HUES48 (cell line): ENCODE results near the gene LDB2.
"Not testable (repeated sequence)": the region's sequence is repeated elsewhere in the genome, so short reads cannot be mapped to it uniquely, and the experiment has no call there.

ENCODE experiments used
- H3K27ac ChIP-seq: one replicate; pipeline ENCODE4 v1.7.0; 2013; ENCODE audit warnings: low read depth, low read length, inconsistent platforms
- H3K27me3 ChIP-seq: 2 replicates; pipeline ENCODE4 v1.6.1; 2013; ENCODE audit warnings: mild to moderate bottlenecking, low read length; ENCODE audit not compliant: control insufficient read depth, insufficient read depth
- H3K36me3 ChIP-seq: 2 replicates; pipeline ENCODE4 v1.6.1; 2013; ENCODE audit warnings: low read length; ENCODE audit not compliant: control insufficient read depth, insufficient read depth
- H3K4me1 ChIP-seq: 2 replicates; pipeline ENCODE4 v1.6.1; 2013; ENCODE audit warnings: mild to moderate bottlenecking, low read length; ENCODE audit not compliant: control insufficient read depth, insufficient read depth
- H3K4me3 ChIP-seq: 2 replicates; pipeline ENCODE4 v1.5.1; 2013; ENCODE audit warnings: mild to moderate bottlenecking, low read depth, low read length
- H3K9ac ChIP-seq: 2 replicates; pipeline ENCODE4 v1.6.1; 2013; ENCODE audit warnings: mild to moderate bottlenecking, low read depth, low read length, moderate library complexity
- H3K9me3 ChIP-seq: 2 replicates; pipeline ENCODE4 v1.6.1; 2013; ENCODE audit warnings: low read length; ENCODE audit not compliant: control insufficient read depth, insufficient read depth

LDB2 gene

DNA sequence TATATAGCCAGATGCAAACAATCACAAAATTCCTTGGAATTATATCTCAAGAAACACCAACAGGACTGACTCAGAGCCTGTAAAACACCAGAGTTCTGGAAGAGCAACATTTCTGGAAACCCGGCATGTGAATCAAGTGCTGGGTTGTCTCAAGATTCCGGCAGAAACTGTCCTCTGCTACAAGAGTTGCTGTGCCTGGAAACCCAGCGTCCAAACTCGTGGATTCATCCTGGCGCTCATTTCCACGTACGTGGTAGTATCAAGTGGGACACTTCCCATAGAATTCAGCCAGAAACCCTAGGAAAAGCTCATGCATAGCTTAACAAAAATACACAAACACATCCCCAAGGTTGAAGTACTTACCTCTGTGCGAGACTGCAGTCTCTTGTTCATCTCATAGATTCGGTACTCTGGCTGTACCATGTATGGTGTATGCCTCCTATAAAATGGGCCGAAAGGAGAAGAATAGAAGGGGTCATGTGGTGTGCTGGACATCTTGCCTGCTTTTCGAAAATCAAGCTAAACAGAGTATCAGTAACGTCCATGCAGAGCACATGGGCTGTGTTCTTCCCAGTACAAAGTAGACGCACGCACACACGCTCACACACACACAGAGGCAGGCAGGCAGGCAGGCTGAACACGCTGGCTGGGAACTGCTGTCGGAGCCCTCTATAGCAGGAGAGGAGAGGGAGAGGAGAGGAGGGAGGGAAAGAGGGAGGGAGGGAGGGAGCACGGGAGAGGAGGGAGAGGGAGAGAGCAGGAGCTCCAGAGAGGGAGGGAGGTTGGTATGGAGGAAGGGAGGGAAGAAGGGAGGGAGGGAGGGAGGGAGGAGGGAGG, at the start of gene LDB2:
Gene LDB2, minus strand, starts transcription at position 655 of the 837 bp plus-strand sequence.
- Histone ChIP-seq H3K9ac (peak within 1 kb of the TSS; percentile 52), H3K36me3 (no peaks in the 10 kb centered on the region), H3K27me3 (no peaks in the 10 kb centered on the region), H3K27ac (peak within 1 kb of the TSS; percentile 82), H3K4me3 (peak within 1 kb of the TSS; percentile 89), H3K9me3 (no peaks in the 10 kb centered on the region), H3K4me1 (peaks cover 63% of the 10 kb centered on the region)

DNA sequence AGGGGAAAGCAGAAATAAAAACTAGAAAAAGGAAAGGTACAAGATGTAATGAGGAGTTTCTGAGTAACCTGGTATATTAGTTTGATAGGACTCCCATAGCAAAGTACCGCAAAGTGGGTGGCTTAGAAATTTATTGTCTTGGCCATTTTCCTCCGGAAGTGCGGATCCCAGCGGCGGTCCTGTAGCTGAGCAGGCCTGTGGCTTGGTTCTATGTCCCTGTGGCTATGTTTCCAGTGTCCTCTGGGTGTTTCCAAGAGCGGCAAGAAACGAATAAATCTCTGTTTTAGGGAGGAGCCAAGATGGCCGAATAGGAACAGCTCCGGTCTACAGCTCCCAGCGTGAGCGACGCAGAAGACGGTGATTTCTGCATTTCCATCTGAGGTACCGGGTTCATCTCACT, 44.0 kb upstream of the LDB2 start:
- H3K9ac ChIP-seq: no peak overlapping the region
- H3K4me3 ChIP-seq: no peak overlapping the region
- no peaks in the 10 kb centered on the region for H3K36me3 ChIP-seq
- no peak overlapping the region for H3K27ac ChIP-seq
- peaks cover 7% of the 10 kb centered on the region for H3K4me1 ChIP-seq
- peaks cover 2% of the 10 kb centered on the region; the same call in 1 of the 2 replicates for H3K9me3 ChIP-seq
- no peaks in the 10 kb centered on the region for H3K27me3 ChIP-seq

DNA sequence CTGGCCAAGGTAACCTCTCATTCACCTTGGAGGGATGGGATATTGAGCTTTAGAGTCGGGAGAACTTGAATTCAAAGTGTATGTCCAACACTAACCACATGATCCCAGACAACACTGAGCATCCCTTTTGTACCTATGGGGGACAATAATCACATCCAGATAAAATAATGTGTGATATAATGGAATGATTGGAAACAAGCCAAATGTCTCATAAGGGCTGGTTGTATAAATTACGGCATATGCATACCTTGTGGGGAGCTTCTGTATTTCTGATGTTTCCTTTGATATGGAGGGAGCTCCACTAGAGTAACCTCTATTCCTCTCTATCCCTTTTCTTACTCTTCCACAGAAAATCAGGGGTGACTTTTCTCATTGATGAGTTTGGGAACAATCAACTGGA, 40.7 kb upstream of the LDB2 start:
- no peak overlapping the region for H3K27ac ChIP-seq
- no peaks in the 10 kb centered on the region for H3K36me3 ChIP-seq
- H3K4me1 ChIP-seq: peaks cover 7% of the 10 kb centered on the region
- H3K9me3 ChIP-seq: peaks cover 2% of the 10 kb centered on the region; the same call in 1 of the 2 replicates
- H3K9ac ChIP-seq: no peak overlapping the region
- H3K4me3 ChIP-seq: no peak overlapping the region
- H3K27me3 ChIP-seq: no peaks in the 10 kb centered on the region

DNA sequence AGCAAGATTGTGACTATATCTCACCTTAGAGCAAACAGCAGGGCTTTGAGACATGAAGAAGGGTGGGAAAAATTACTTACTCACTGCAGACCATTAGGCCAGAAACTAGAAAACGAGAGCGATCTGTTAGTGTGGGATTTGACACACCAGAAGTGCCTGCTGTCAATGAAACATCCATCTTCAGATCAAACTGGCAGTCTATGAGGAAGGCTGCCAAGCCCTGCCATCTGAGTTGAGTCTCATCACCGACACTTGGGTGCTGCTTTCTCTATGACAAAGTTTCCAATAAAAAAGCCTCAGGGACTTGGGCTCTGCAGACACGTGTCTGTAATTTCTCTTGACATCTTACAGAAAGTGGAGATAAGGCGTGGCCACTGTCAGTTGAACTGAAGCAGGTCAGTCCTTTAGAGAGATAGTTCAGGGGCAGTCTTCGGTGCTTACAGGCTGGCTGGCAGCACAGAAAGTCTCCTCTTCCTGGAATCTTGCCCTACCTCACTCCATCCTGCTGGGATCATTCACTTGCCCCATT, 40.1 kb upstream of the LDB2 start:
- H3K4me3 ChIP-seq: no peak overlapping the region
- H3K9ac ChIP-seq: no peak overlapping the region
- H3K27me3 ChIP-seq: no peaks in the 10 kb centered on the region
- peaks cover 7% of the 10 kb centered on the region for H3K4me1 ChIP-seq
- peaks cover 2% of the 10 kb centered on the region; the same call in 1 of the 2 replicates for H3K9me3 ChIP-seq
- no peak overlapping the region for H3K27ac ChIP-seq
- H3K36me3 ChIP-seq: no peaks in the 10 kb centered on the region

DNA sequence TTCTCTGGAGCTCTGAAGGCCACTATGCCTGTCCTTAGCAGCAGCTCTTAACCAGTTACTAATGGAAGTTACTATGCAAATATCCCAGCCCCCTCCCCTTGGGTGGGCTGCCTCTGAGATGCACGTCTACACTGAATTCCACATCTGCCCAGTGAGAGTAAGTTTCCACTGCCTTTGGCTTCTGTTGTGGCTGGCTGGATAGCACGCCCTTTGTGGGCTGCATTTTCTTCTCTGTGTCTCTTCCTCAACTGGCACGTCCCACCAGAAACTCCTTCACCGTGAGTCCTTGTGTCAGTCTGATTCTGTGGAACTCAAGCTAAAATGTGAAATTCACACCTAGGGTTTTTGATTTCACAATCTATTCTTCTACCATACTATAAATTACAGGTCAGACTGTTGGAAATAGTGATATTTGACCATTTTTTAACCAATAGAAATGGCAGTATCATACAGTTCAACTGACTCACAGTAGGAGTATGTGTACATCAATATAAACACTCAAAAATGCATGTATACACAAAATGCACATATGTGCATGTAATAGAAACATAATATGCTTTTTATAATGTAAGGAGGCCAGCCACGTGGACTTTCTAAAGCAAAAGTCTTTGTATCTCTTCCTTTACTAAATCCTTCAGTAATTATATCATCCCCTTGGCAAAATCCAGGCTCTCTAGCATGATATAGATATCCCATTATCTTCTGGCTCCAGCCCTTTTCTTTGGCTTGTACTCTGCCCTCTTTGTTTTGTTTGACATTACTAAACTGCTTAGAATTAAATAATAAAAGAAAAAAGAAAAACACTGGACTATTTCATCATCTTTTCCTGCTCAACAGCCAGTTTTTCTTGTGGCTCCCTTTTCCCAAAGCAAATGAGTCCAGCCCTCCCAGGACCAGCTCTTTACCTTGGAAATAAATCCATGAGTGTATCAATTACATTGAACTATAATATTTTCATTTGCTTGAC, 33.2 kb upstream of the LDB2 start:
- no peaks in the 10 kb centered on the region for H3K27me3 ChIP-seq
- no peaks in the 10 kb centered on the region for H3K9me3 ChIP-seq
- no peak overlapping the region for H3K9ac ChIP-seq
- no peak overlapping the region for H3K27ac ChIP-seq
- H3K4me1 ChIP-seq: peaks cover 6% of the 10 kb centered on the region; the same call in 1 of the 2 replicates
- H3K4me3 ChIP-seq: no peak overlapping the region
- no peaks in the 10 kb centered on the region for H3K36me3 ChIP-seq

DNA sequence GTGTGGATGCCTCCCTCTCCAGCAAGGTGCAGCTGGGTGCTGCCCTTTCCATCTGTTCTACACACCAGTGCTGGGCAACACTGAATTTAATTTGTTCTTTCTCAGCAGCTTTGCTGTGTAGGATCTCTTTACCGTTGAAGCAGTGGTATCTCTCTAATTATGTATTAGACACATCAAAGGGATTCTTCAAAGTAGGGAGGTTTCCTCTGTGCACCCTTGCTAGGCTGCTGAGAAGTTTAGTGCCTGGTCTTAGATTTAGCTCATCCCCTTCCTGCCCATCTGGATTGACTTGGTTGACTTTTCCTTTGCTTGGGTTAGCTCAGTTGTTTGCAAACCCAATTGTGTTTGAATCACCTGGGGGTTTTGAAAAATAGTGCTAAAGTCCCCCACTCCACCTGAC, 27.8 kb upstream of the LDB2 start:
- no peaks in the 10 kb centered on the region for H3K9me3 ChIP-seq
- no peak overlapping the region for H3K27ac ChIP-seq
- H3K4me3 ChIP-seq: no peak overlapping the region
- no peaks in the 10 kb centered on the region for H3K36me3 ChIP-seq
- no peaks in the 10 kb centered on the region for H3K27me3 ChIP-seq
- H3K9ac ChIP-seq: no peak overlapping the region
- H3K4me1 ChIP-seq: peaks cover 11% of the 10 kb centered on the region; the same call in 1 of the 2 replicates

DNA sequence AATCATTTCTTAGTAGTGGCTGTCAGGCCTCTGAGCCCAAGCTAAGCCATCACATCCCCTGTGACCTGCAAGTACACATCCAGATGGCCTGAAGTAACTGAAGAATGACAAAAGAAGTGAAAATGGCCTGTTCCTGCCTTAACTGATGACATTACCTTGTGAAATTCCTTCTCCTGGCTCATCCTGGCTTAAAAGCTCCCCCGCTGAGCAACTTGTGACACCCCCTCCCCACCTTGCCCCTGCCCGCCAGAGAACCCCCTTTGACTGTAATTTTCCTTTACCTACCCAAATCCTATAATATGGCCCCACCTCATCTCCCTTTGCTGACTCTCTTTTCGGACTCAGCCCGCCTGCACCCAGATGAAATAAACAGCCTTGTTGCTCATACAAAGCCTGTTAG, 20.3 kb upstream of the LDB2 start:
- H3K36me3 ChIP-seq, H3K9me3 ChIP-seq, H3K27me3 ChIP-seq: not testable (repeated sequence)
- peak overlapping the region; percentile 19; the same call in 1 of the 2 replicates for H3K9ac ChIP-seq
- peak overlapping the region; percentile 38 for H3K4me3 ChIP-seq
- H3K4me1 ChIP-seq: peaks cover 21% of the 10 kb centered on the region
- H3K27ac ChIP-seq: peak overlapping the region; percentile 74

DNA sequence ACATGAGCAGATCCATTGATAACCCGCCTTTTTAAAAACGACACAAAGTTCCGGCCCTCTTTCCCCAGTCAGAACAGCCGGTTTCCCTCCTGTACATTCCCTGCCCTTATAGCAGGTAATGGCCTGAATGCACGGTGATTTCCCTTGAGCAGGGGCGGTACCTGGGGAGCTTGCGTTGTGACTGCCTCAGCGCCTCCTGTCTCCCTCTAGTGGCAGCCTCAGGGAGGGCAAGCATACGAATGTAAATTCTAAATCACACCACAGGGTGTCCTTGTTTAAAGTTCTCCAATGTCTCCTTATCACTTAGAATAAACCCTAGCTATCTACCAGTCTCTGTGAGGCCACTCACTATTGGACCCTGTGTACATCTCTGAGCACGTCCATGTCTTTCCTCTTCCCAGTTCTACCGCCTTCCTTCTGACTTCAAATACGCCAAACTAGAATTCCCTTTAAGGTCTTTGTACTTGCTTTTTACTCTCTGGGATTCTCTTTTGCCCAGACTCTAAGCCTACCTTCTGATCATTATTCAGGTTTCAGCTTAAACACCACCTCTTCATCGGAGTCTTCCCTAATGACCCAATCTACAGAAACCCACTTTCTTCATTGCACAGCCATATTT, 18.4 kb upstream of the LDB2 start:
- no peak overlapping the region for H3K9ac ChIP-seq
- H3K4me3 ChIP-seq: no peak overlapping the region
- H3K27ac ChIP-seq: no peak overlapping the region
- no peaks in the 10 kb centered on the region for H3K9me3 ChIP-seq
- H3K27me3 ChIP-seq: no peaks in the 10 kb centered on the region
- peaks cover 21% of the 10 kb centered on the region for H3K4me1 ChIP-seq
- no peaks in the 10 kb centered on the region for H3K36me3 ChIP-seq

DNA sequence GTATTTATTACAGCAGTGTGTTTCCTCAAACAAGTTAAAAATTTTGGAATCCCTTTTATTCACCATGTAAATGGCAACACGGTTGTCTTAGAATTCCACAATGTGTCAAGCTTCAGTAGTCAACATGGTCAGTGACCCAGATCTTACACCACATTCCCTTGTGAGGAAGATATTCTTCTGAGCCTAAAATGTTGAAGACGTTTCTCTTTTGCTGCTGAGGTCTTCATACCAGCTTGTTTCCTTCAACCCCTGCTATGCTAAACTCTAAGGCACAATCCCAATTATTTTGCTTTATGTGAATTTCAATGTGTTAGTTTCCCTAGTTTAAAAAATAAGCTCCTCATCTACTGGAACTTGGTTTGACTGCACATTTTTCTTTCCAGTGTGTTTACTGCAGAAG, 17.6 kb upstream of the LDB2 start:
- H3K9me3 ChIP-seq: no peaks in the 10 kb centered on the region
- H3K27ac ChIP-seq: no peak overlapping the region
- no peaks in the 10 kb centered on the region for H3K27me3 ChIP-seq
- H3K4me1 ChIP-seq: peaks cover 21% of the 10 kb centered on the region
- no peak overlapping the region for H3K9ac ChIP-seq
- no peaks in the 10 kb centered on the region for H3K36me3 ChIP-seq
- no peak overlapping the region for H3K4me3 ChIP-seq

DNA sequence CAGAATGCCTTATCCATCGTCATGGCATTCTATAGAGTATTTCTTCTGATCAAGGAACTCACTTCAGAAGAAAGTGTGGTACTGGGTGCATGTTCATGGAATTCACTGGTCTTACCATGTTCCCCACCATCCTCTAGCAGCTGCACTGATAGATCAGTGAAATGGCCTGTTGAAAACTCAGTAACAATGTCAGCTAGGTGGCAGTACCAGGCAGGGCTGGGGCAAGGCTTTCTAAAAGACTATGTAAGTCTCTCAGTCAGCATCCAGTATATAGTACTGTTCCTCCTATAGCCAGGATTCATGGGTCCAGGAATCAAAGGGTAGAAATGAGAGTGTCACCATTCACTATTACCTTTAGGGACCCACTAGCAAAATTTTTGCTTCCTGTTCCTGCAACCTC, 15.8 kb upstream of the LDB2 start:
- Histone ChIP-seq H3K27ac (no peak overlapping the region), H3K36me3 (no peaks in the 10 kb centered on the region), H3K9ac (no peak overlapping the region), H3K4me1 (peaks cover 28% of the 10 kb centered on the region), H3K9me3 (no peaks in the 10 kb centered on the region), H3K4me3 (no peak overlapping the region), H3K27me3 (no peaks in the 10 kb centered on the region)
